IPS-18a (cell line): ENCODE results near the gene SLC28A1.
"Not testable (repeated sequence)": the region's sequence is repeated elsewhere in the genome, so short reads cannot be mapped to it uniquely, and the experiment has no call there.

Experiments
- H3K27ac ChIP-seq: one replicate; pipeline ENCODE4 v1.5.1; 2013; ENCODE audit warnings: low read length
- H3K27me3 ChIP-seq: one replicate; pipeline ENCODE4 v1.6.1; 2013; ENCODE audit warnings: mild to moderate bottlenecking, low read length; ENCODE audit not compliant: control insufficient read depth, insufficient read depth
- H3K36me3 ChIP-seq: one replicate; pipeline ENCODE4 v1.6.1; 2013; ENCODE audit warnings: low read depth, low read length; ENCODE audit not compliant: control insufficient read depth
- H3K4me1 ChIP-seq: one replicate; pipeline ENCODE4 v1.6.1; 2013; ENCODE audit warnings: low read depth, low read length; ENCODE audit not compliant: control insufficient read depth
- H3K4me3 ChIP-seq: one replicate; pipeline ENCODE4 v1.5.1; 2013; ENCODE audit warnings: low read length
- H3K9ac ChIP-seq: one replicate; pipeline ENCODE4 v1.6.1; 2013; ENCODE audit warnings: mild to moderate bottlenecking, low read length, moderate library complexity
- H3K9me3 ChIP-seq: one replicate; pipeline ENCODE4 v1.6.1; 2013; ENCODE audit warnings: low read depth, low read length; ENCODE audit not compliant: control insufficient read depth

Gene SLC28A1

DNA sequence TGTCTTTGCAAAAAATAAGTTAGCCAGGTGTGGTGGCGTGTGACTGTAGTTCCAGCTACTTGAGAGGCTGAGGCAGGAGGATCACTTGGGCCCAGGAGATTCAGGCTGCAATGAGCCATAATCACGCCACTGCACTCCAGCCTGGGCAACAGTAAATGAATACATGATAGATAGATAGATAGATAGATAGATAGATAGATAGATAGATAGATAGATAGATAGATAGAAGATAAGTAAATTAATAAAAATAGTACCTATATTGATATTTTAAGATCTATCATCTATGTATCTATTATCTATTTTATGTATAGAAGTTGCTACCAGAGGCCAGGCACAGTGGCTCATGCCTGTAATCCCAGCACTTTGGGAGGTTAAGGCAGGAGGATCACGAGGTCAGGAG, 6.8 kb upstream of the SLC28A1 start:
- H3K4me3 ChIP-seq, H3K9me3 ChIP-seq, H3K9ac ChIP-seq, H3K4me1 ChIP-seq, H3K27ac ChIP-seq, H3K27me3 ChIP-seq, H3K36me3 ChIP-seq: not testable (repeated sequence)

DNA sequence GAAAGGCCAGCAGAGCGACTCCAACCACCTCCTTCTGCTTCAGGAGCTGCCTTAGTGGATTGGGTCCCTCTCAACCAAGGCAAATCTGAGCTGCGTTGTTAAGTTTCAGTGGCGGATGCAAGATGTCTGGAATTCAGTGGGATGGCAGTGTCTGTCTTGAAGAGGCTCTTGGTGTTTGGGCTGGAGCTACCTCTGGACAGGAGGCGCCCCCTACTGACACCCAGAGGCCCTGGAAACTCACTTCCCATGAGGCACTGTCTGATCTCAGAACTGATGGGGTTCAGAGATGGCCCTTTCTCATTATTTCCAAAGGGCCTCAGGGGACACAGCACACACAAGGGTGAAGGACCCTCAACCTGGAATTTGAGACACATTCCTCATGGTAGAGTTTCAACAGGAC, 6.0 kb upstream of the SLC28A1 start:
- H3K9me3 ChIP-seq, result no peaks in the 10 kb centered on the region
- H3K9ac ChIP-seq, result no peak overlapping the region
- no peaks in the 10 kb centered on the region for H3K36me3 ChIP-seq
- no peak overlapping the region for H3K27ac ChIP-seq
- no peaks in the 10 kb centered on the region for H3K4me1 ChIP-seq
- no peaks in the 10 kb centered on the region for H3K27me3 ChIP-seq
- H3K4me3 ChIP-seq, result no peak overlapping the region

DNA sequence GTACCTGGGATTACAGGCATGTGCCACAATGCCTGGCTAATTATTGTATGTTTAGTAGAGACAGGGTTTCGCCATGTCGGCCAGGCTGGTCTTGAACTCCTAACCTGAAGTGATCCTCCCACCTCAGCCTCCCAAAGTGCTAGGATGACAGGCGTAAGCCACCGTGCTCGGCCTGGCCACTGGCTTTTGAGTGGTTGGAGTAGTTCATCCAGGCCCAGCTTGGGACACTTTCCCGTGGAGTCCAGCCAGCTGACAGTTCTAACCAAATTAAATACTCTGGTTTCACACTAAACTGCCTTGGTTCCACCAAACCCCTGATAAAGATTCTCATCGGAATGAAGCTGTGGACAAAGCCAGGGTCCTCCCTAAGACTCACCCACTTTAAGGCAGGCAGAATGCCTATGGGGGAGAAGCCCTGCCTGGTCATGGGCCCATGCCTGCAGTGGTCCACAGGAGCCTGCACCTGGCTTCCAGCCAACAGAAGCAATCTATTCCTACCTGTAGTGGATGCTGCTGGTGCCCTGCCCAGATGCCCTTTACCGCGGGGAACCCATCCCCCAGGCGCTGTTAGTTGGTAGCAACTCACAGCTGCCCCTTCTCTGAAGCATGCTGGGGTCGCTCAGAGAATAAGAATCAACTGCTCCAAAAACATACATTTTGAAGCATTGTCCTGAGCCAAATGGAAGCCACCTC, 5.2 kb upstream of the SLC28A1 start:
- no peaks in the 10 kb centered on the region for H3K4me1 ChIP-seq
- no peaks in the 10 kb centered on the region for H3K36me3 ChIP-seq
- no peak overlapping the region for H3K9ac ChIP-seq
- H3K4me3 ChIP-seq, result no peak overlapping the region
- H3K27me3 ChIP-seq, result no peaks in the 10 kb centered on the region
- H3K9me3 ChIP-seq, result no peaks in the 10 kb centered on the region
- H3K27ac ChIP-seq, result no peak overlapping the region

- Histone ChIP-seq H3K9me3 (no peaks in the 10 kb centered on the region), H3K27me3 (no peaks in the 10 kb centered on the region), H3K27ac (no peak overlapping the region), H3K4me1 (no peaks in the 10 kb centered on the region), H3K36me3 (no peaks in the 10 kb centered on the region), H3K9ac (no peak overlapping the region), H3K4me3 (no peak overlapping the region)
Measured at GRCh38 chr15:84880007-84880406, 4.5 kb upstream of the SLC28A1 start.

GRCh38 chr15:84880822-84881519, 3.5 kb upstream of the SLC28A1 start:
- Histone ChIP-seq H3K4me3 (no peak overlapping the region), H3K4me1 (no peaks in the 10 kb centered on the region), H3K36me3 (no peaks in the 10 kb centered on the region), H3K9ac (no peak overlapping the region), H3K27ac (no peak overlapping the region), H3K27me3 (no peaks in the 10 kb centered on the region), H3K9me3 (no peaks in the 10 kb centered on the region)

DNA sequence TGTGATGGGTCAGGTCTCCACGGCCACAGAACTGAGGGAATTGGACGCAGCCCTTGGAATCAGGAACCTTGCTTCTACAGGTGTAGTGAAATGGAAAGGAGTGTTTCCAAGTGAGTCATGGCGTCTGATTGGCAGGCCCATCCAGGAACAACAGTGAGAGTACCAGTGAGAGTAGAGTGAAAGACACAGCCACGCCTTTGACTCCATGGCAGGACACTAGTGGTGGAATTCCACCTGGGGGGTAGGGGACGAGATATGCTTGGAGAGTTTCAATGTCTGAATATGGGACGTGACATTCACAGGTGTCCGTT, 3.0 kb upstream of the SLC28A1 start:
- no peak overlapping the region for H3K27ac ChIP-seq
- no peak overlapping the region for H3K4me3 ChIP-seq
- H3K9ac ChIP-seq, result no peak overlapping the region
- H3K27me3 ChIP-seq, result no peaks in the 10 kb centered on the region
- no peaks in the 10 kb centered on the region for H3K4me1 ChIP-seq
- no peaks in the 10 kb centered on the region for H3K36me3 ChIP-seq
- H3K9me3 ChIP-seq, result no peaks in the 10 kb centered on the region

GRCh38 chr15:84883466-84883865, 996 bp upstream of the SLC28A1 start:
- no peaks in the 10 kb centered on the region for H3K27me3 ChIP-seq
- H3K9ac ChIP-seq, result no peak overlapping the region
- H3K4me1 ChIP-seq, result no peaks in the 10 kb centered on the region
- no peaks in the 10 kb centered on the region for H3K36me3 ChIP-seq
- H3K4me3 ChIP-seq, result no peak overlapping the region
- H3K27ac ChIP-seq, result no peak overlapping the region
- H3K9me3 ChIP-seq, result no peaks in the 10 kb centered on the region

DNA sequence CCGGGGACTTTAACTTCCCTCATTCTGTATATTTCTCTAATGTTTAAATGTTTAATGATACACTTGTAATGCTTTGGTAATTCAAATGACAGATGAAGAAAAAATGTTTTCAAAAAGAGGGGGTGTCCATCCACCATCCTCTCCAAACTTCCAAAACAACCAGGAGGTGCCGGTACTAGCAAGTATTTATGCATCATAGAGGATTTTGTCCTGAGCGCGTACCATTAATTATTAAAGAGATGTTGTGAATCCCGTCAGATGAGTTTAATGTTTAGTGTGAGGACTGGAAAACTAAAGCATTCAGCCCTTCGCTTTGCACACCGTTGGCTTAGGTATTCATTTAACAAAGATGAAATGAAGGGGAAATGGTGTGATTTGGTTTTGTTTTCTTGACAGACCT, 1.3 kb downstream of the SLC28A1 start:
- no peaks in the 10 kb centered on the region for H3K36me3 ChIP-seq
- H3K9ac ChIP-seq, result no peak overlapping the region
- H3K9me3 ChIP-seq, result no peaks in the 10 kb centered on the region
- H3K27me3 ChIP-seq, result no peaks in the 10 kb centered on the region
- no peak overlapping the region for H3K27ac ChIP-seq
- no peaks in the 10 kb centered on the region for H3K4me1 ChIP-seq
- no peak overlapping the region for H3K4me3 ChIP-seq

- Histone ChIP-seq H3K27ac (no peak overlapping the region), H3K4me1 (no peaks in the 10 kb centered on the region), H3K9ac (no peak overlapping the region), H3K4me3 (no peak overlapping the region), H3K9me3 (no peaks in the 10 kb centered on the region), H3K36me3 (no peaks in the 10 kb centered on the region), H3K27me3 (no peaks in the 10 kb centered on the region)
Measured at GRCh38 chr15:84886211-84886983, 1.9 kb downstream of the SLC28A1 start.

DNA sequence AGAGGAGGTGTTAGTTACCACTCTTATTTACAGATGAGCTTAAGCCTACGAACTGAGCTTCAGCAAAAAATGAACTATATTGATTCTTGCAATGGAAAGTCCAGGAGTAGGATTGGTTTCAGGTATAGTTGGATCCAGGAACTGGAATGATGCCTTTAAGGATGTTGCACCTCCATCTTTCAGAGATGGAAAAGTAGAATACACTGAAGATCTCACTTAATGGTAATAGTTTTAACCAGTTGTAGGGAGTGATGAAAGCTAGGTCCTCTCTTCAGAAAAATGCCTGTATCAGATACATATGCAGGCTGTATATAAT, 2.5 kb downstream of the SLC28A1 start:
- Histone ChIP-seq H3K27ac (no peak overlapping the region), H3K4me1 (no peaks in the 10 kb centered on the region), H3K9ac (no peak overlapping the region), H3K36me3 (no peaks in the 10 kb centered on the region), H3K9me3 (no peaks in the 10 kb centered on the region), H3K27me3 (no peaks in the 10 kb centered on the region), H3K4me3 (no peak overlapping the region)

DNA sequence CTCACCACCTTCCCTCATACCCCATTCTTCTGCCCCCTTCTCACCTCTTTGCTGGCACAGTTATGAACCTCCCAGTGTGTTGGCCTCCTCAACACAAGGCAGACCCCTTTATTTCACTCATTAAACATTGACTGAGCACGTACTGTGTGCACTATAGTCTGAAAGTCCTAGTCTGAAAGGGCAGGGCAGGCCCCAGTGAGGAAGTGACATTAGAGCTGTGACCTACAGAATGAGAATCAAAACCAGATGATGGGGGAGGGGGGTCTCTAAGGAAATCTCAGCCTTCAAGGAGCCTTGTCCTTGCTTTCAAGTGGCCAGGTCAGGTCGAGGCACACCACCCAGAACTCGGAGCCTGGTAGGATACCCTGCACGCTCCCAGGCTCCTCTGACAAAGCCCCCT, 3.5 kb downstream of the SLC28A1 start:
- H3K9me3 ChIP-seq, result no peaks in the 10 kb centered on the region
- H3K27me3 ChIP-seq, result no peaks in the 10 kb centered on the region
- H3K9ac ChIP-seq, result no peak overlapping the region
- no peak overlapping the region for H3K27ac ChIP-seq
- no peaks in the 10 kb centered on the region for H3K4me1 ChIP-seq
- H3K36me3 ChIP-seq, result no peaks in the 10 kb centered on the region
- no peak overlapping the region for H3K4me3 ChIP-seq

DNA sequence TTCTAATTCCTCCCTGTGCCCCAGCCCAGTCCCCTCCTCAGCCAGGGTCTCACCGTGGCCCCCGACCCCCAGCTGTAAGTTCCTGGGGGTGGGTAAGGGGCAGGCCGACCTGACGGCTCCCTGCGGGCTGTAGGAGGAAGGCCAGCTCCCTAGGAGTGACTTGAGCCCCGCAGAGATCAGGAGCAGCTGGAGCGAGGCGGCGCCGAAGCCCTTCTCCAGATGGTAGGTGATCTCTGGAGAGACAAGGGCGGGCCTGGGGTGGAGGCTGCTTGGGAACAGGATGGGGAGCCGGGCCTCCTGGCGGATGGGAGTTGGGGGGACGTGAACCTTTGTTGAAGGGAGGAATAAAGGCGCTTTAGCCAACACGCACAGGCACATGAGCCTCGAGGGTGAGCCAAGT, 4.2 kb downstream of the SLC28A1 start:
- no peaks in the 10 kb centered on the region for H3K9me3 ChIP-seq
- no peak overlapping the region for H3K9ac ChIP-seq
- no peaks in the 10 kb centered on the region for H3K36me3 ChIP-seq
- H3K4me1 ChIP-seq, result no peaks in the 10 kb centered on the region
- no peak overlapping the region for H3K4me3 ChIP-seq
- H3K27ac ChIP-seq, result no peak overlapping the region
- no peaks in the 10 kb centered on the region for H3K27me3 ChIP-seq
